ENCODE data around the gene COX4I1. TPM values are rescaled to one million over a fixed set of nuclear protein-coding genes. Genes with fewer than 3 reads are reported as not detected.

COX4I1 gene
- total and polyA plus RNA-seq, 2 of the 8 experiments (the other 6 are each of a cell fraction or from before 2014, with no cell fraction given) = 507 to 707 TPM

DNA sequence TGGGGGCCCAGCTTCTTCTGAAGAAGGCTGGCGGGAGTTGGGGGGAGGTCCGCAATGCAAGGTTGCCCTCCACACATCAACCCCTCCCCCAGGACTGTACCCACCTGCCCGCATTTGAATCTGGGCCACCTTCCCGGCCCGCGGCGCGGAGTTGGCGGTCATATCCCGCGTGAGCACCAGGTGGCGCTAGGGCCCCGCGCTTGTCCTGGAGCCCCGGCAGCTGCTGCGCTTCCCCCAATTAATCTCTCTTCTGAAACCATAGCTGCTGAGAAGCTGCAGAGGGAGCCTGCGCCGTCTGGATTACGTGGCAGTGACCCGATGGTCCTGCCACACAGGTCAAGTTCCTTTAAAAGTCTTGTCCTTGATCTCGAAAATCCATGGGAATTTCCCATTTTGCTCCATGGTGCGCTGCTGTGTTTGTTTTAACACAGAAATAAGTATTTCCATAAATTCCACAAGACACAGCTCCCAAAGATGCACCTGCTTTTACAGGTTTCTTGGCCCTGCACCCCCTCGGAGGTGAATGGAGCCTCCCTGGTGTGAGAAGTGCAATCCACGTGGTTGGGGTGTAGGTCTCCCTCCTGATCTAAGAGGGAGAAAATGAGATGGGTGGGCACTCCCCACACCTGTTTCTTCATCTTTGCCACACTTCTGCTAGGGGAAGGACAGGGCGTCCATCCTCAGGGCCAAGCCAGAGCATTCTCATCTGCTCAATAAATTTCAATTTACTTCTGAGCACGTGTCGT, 22.1 kb downstream of the COX4I1 start:
- peaks cover 6% of the 10 kb centered on the region; the same call in 1 of the 2 replicates for H3K23me2 ChIP-seq (ENCODE audit: low read depth, low read length)
- FAIRE-seq = no peak
- H3K56ac ChIP-seq (replicated peaks; ENCODE audit: insufficient read length, low read depth, low read length) = no peak overlapping the region
- H2BK20ac ChIP-seq (ENCODE audit: low read length) = no peak overlapping the region
- peaks cover 0 to 11% (median 3%) of the 10 kb centered on the region in 4 experiments; a peak in 2 of 7 replicates for H3K27me3 ChIP-seq (replicated peaks in 1 of 4; ENCODE audit: control insufficient read depth in 3 of 4, extremely low read depth in 1 of 4, insufficient read depth in 3 of 4, low read length in 3 of 4)
- no peak overlapping the region for H3K4ac ChIP-seq (replicated peaks; ENCODE audit: insufficient read length, low read depth, low read length)
- no peak overlapping the region for H4K5ac ChIP-seq (ENCODE audit: insufficient read length, low read depth, low read length)
- no peaks in the 10 kb centered on the region; a peak in 1 of 7 replicates for H3K4me1 ChIP-seq (replicated peaks in 1 of 4; ENCODE audit: control insufficient read depth in 3 of 4, insufficient read depth in 4 of 4, low read length in 3 of 4)
- no peak overlapping the region for H2AFZ ChIP-seq (ENCODE audit: low read length)
- H3K4me3 ChIP-seq (ENCODE audit: extremely low read depth in 1 of 4, insufficient read depth in 2 of 4, low read depth in 3 of 4, low read length in 4 of 4) = no peak overlapping the region
- peaks cover 0 to 6% of the 10 kb centered on the region in 2 experiments for H4K20me1 ChIP-seq (replicated peaks in 1 of 2; ENCODE audit: control insufficient read depth in 1 of 2, insufficient read depth in 2 of 2, low read length in 2 of 2)
- H4K8ac ChIP-seq (ENCODE audit: extremely low read depth, insufficient read depth, low read length) = no peak overlapping the region
- no peak overlapping the region for H2BK120ac ChIP-seq (replicated peaks; ENCODE audit: low read depth, low read length)
- H3K14ac ChIP-seq (ENCODE audit: insufficient read length) = no peak overlapping the region
- no peak overlapping the region for H3K4me2 ChIP-seq (ENCODE audit: insufficient read depth in 1 of 2, low read depth in 2 of 2, low read length in 2 of 2)
- 23% methylated on average over 27 of the region's 27 CpGs; no CpG with 5 or more reads in 1 of the 2 experiments for WGBS, 2 experiments (ENCODE audit: extremely low coverage in 1 of 2, insufficient coverage in 1 of 2, insufficient read length in 1 of 2, insufficient replicate concordance in 2 of 2, low coverage in 1 of 2, low lambda C conversion rate in 2 of 2, missing lambda C conversion rate in 1 of 2)
- CTCF ChIA-PET (ENCODE audit: partially characterized antibody) = interaction anchor here (0.6 to 7.6 kb wide), 69 partner anchors 11 to 702 kb away, joined by 3 to 319 read pairs (median 6); partner anchors contain the start of gene IRF8
- peak overlapping the region; percentile 17; the same call in 1 of the 2 replicates for H2BK12ac ChIP-seq (ENCODE audit: low read depth, low read length)
- H2BK5ac ChIP-seq (ENCODE audit: low read depth, low read length) = no peak overlapping the region
- H3K23ac ChIP-seq (ENCODE audit: insufficient read length) = no peak overlapping the region
- H3K27ac ChIP-seq (ENCODE audit: low read depth, low read length) = no peak overlapping the region
- H3K79me1 ChIP-seq (ENCODE audit: low read depth, low read length) = no peaks in the 10 kb centered on the region
- H3K18ac ChIP-seq (ENCODE audit: extremely low read depth, low read length) = no peak overlapping the region; the same call in 1 of the 2 replicates
- no peak overlapping the region for H4K91ac ChIP-seq (replicated peaks; ENCODE audit: insufficient read length, low read length)
- H3K36me3 ChIP-seq (ENCODE audit: control insufficient read depth in 2 of 4, insufficient read depth in 4 of 4, low read length in 3 of 4) = no peaks in the 10 kb centered on the region
- H3K9me3 ChIP-seq (ENCODE audit: insufficient read depth in 2 of 2, low read depth in 1 of 2, low read length in 1 of 2) = no peaks in the 10 kb centered on the region
- no peaks in the 10 kb centered on the region for H3K79me2 ChIP-seq (ENCODE audit: control insufficient read depth in 1 of 2, insufficient read depth in 2 of 2, low read length in 2 of 2)
- POLR2A ChIA-PET (ENCODE audit: partially characterized antibody) = no interaction called here
- DNase-seq (ENCODE audit: low read depth in 1 of 2, low spot score in 2 of 2) = peak; percentile 63 to 99
- H3K9ac ChIP-seq (replicated peaks in 1 of 4; ENCODE audit: extremely low read depth in 1 of 4, low read depth in 3 of 4, low read length in 3 of 4) = no peak overlapping the region
- H2AK5ac ChIP-seq (ENCODE audit: low read depth, low read length) = no peak overlapping the region
- no peak overlapping the region for H2BK15ac ChIP-seq (ENCODE audit: low read length)
- TF ChIP-seq ATF2 (IDR thresholded peaks at IDR 0.05; ENCODE audit: low read length) = no peak
- no peak for TF ChIP-seq SIRT6 (IDR thresholded peaks at IDR 0.05; ENCODE audit: low read length)
- TF ChIP-seq CHD2 (IDR thresholded peaks at IDR 0.05; ENCODE audit: low read length) = no peak
- no peak for TF ChIP-seq SRF (IDR thresholded peaks at IDR 0.05; ENCODE audit: low read depth, low read length)
- TF ChIP-seq GABPA (IDR thresholded peaks at IDR 0.05; ENCODE audit: borderline replicate concordance, insufficient read depth, low read length) = no peak
- TF ChIP-seq YY1 (IDR thresholded peaks at IDR 0.05; ENCODE audit: low read depth, low read length) = peak; percentile 73; the same call in 1 of the 2 replicates
- peak; percentile 21; the same call in 1 of the 2 replicates for TF ChIP-seq NRF1 (IDR thresholded peaks at IDR 0.05; ENCODE audit: low read depth, low read length)
- TF ChIP-seq RAD21 (IDR thresholded peaks at IDR 0.05 in 1 of 2, conservative IDR thresholded peaks at IDR 0.05 in 1 of 2; ENCODE audit: low read depth in 2 of 2, low read length in 2 of 2) = peak; percentile 99 to 100
- TF ChIP-seq MAX (IDR thresholded peaks at IDR 0.05) = peak; percentile 42; the same call in 1 of the 2 replicates
